Measurements from ENCODE around the gene BNC2. TPM values are rescaled to one million over a fixed set of nuclear protein-coding genes. Genes with fewer than 3 reads are reported as not detected.

The BNC2 gene
- total RNA-seq (2022; extraction: Qiagen RNA extraction; ENCODE audit: low read depth): 4.2 to 6.3 TPM (median 5.1 TPM) in 5 replicates

GRCh38 chr9:16870596-16871335 is at the start of gene BNC2:
Gene BNC2, minus strand, starts transcription at chr9:16870670. Its CDS starts 22 bp downstream, at chr9:16870648.

